GM12891 (cell line): Measurements from ENCODE around the gene KRTAP3-3.

Source experiments
- PAX5 ChIP-seq: IDR thresholded peaks from 2 replicates; pipeline ENCODE4 v1.6.1; 2011; ENCODE audit warnings: low read length, moderate library complexity, mild to moderate bottlenecking; ENCODE audit not compliant: insufficient read depth, severe bottlenecking
- POLR2A ChIP-seq: IDR thresholded peaks from 2 replicates; pipeline ENCODE4 v1.6.1; 2011; ENCODE audit warnings: low read depth, low read length, control low read depth
- POLR2AphosphoS5 ChIP-seq: IDR thresholded peaks from 2 replicates; pipeline ENCODE4 v1.6.1; 2011; ENCODE audit warnings: low read depth, low read length, control low read depth
- TAF1 ChIP-seq: IDR thresholded peaks from 2 replicates; pipeline ENCODE4 v1.6.1; 2011; ENCODE audit warnings: low read depth, low read length, control low read depth

- TF ChIP-seq TAF1 (no peak), POLR2A (no peak), POLR2AphosphoS5 (no peak), PAX5 (no peak)
These were observed 33.8 kb downstream of the KRTAP3-3 start for GRCh38 chr17:40960144-40960543.
